Stimulated activated effector memory CD8-positive, alpha-beta T cell treated with anti-CD3 and anti-CD28 coated beads, Interleukin-12 subunit alpha, Interleukin-12 subunit beta, amount 100 ng/mL, for 72 hours (primary cell): ENCODE measurements around the gene TRPM2.
A peak's percentile ranks its signal among the peaks of the same experiment; 100 is the strongest.

ENCODE experiments used
- ATAC-seq: fragments of 150-1000 bp; cut with Tn5 transposase; 2 replicates; pipeline ENCODE4 v1.10.0; 2021
- DNase-seq, 2 donors: peaks; one replicate each; pipeline ENCODE4 v3.0.0; 2021 to 2022; ENCODE audit warnings: low spot score in 2 of 2
- H3K27ac Mint-ChIP-seq: one replicate; pipeline ENCODE4 v1.8.0; 2022; ENCODE audit warnings: mild to moderate bottlenecking, mixed read lengths
- H3K36me3 Mint-ChIP-seq: one replicate; pipeline ENCODE4 v1.8.0; 2022; ENCODE audit warnings: mild to moderate bottlenecking, mixed read lengths
- H3K4me1 Mint-ChIP-seq: one replicate; pipeline ENCODE4 v1.8.0; 2022; ENCODE audit warnings: mixed read lengths
- H3K4me3 Mint-ChIP-seq: one replicate; pipeline ENCODE4 v1.8.0; 2022; ENCODE audit warnings: mild to moderate bottlenecking, mixed read lengths
- H3K9me3 Mint-ChIP-seq: one replicate; pipeline ENCODE4 v1.8.0; 2022; ENCODE audit warnings: mixed read lengths

Gene TRPM2

DNA sequence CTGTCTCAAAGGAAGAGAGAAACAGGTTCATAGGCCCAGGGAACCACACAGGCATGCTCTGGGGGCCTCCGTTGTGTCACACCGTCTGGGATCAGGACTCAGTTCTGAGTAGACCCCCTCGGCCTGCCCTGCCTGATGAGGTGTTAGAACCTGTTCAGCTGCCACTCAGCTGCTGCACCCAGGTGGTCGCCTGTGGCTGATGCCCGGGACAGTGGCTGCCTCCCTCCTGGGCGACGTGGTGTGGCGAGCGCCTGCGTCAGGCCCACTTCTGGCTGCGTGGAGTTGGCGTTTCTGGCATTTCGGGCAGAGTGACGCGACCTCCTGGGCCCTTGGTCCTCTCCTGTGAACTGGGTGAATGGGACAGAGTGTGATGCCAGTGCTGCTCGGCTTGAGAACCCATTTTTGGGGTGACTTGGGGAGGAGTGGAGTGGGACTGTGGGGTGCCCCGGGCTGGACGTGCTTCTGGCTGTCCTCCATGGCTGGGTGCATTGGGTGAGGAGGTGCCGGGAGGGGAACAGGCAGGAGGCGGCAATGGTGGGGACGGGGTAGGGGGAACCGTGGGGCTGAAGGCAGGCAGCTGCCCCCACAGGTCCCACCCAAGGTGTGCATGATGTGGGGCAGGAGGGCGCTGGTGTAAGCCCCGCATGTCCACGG, 25.1 kb upstream of the TRPM2 start:
- Mint-ChIP-seq H3K4me3 (no peak overlapping the region), H3K27ac (peak overlapping the region; percentile 58), H3K4me1 (no peaks in the 10 kb centered on the region), H3K9me3 (no peaks in the 10 kb centered on the region), H3K36me3 (peaks cover 66% of the 10 kb centered on the region)
- ATAC-seq (no peak), DNase-seq (no peak)

DNA sequence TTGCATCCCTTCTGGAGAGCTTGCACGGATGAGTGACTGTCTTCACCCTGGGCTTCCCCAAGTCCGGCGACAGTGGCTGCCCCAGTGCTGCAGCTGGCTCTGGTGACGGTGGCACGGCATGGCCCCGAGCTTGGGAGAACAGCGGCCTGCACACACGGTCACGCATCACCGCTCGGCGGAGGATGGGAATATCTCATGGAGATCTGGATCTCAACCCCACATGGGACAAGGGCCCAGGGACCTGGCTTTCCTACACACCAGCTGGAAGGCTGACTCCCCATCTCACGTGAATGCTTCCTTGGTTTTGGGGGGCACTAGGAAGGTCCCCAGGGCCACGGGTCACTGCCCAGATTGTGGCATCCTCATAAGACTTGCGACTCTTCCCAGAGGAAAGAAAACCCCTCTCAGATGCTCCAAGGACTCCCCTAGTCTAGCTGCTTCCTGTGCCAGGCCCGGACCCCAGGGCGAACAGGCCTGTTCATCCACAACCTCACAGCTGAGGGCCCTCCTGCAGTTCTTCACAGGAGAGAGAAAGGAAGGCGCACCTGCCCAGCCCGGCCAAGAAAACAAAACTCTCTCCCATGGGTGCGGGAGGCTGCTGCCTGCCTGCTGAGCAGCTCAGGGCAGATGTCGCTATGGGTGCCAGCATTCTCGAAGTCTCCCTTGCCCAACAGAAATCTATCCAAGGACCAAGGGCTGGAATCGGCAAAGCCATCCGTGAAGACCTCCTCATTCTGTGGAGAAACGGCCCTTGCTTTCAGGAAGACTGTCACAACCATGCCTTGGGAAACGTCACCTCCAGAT, 24.1 kb upstream of the TRPM2 start:
- Mint-ChIP-seq H3K9me3 (no peaks in the 10 kb centered on the region), H3K36me3 (peaks cover 62% of the 10 kb centered on the region), H3K27ac (peak overlapping the region; percentile 58), H3K4me3 (no peak overlapping the region), H3K4me1 (no peaks in the 10 kb centered on the region)
- no peak for DNase-seq
- no peak for ATAC-seq

DNA sequence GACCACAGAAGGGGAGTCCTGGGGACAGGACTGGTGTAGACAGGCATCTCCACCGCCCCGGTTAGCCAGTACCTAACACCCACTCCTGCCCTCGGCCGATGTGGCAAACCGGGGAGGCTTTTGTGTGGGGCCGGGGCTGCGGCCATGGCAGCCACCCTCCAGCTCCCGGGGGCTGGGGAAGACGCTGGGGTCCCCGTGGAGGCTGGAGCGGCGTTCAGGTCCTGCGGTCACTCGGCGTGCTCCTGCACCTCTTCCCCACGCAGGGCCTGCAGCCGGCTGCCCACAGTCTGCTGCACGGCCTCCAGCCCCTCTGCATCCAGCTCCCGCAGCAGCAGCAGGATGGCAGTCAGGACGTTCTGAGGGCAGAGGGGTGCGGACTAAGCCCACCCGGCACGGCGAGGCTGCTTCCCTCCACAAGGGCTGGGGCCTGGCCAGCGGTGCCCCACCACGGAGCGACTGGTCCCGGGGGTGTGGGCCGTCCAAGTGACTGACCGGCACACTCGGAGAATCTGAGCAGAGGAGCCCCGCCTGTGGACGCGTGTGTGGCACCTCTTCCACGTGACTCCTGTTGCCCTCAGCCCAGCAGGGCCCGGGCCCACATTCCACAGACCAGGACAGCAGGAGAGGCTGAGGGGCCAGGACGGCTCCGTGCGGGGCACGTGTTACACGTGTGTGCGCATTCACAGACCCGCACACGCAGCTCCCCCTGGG, 23.3 kb upstream of the TRPM2 start:
- DNase-seq (no peak), ATAC-seq (no peak)
- H3K36me3 Mint-ChIP-seq, result peaks cover 62% of the 10 kb centered on the region
- H3K27ac Mint-ChIP-seq, result peak overlapping the region; percentile 29
- no peaks in the 10 kb centered on the region for H3K4me1 Mint-ChIP-seq
- H3K4me3 Mint-ChIP-seq, result no peak overlapping the region
- no peaks in the 10 kb centered on the region for H3K9me3 Mint-ChIP-seq

- Mint-ChIP-seq H3K36me3 (peaks cover 62% of the 10 kb centered on the region), H3K27ac (peak overlapping the region; percentile 29), H3K4me1 (no peaks in the 10 kb centered on the region), H3K9me3 (no peaks in the 10 kb centered on the region), H3K4me3 (no peak overlapping the region)
- DNase-seq, result no peak
- ATAC-seq, result no peak
Measured at GRCh38 chr21:44330698-44331097, 22.7 kb upstream of the TRPM2 start.

- ATAC-seq (no peak), DNase-seq (no peak)
- Mint-ChIP-seq H3K4me1 (no peaks in the 10 kb centered on the region), H3K36me3 (peaks cover 64% of the 10 kb centered on the region), H3K27ac (no peak overlapping the region), H3K9me3 (no peaks in the 10 kb centered on the region), H3K4me3 (no peak overlapping the region)
Measured at GRCh38 chr21:44331209-44331608, 22.2 kb upstream of the TRPM2 start.

GRCh38 chr21:44331650-44332307, 21.6 kb upstream of the TRPM2 start:
- Mint-ChIP-seq H3K36me3 (peaks cover 70% of the 10 kb centered on the region), H3K27ac (no peak overlapping the region), H3K9me3 (no peaks in the 10 kb centered on the region), H3K4me1 (no peaks in the 10 kb centered on the region), H3K4me3 (no peak overlapping the region)
- no peak for ATAC-seq
- DNase-seq, result no peak

DNA sequence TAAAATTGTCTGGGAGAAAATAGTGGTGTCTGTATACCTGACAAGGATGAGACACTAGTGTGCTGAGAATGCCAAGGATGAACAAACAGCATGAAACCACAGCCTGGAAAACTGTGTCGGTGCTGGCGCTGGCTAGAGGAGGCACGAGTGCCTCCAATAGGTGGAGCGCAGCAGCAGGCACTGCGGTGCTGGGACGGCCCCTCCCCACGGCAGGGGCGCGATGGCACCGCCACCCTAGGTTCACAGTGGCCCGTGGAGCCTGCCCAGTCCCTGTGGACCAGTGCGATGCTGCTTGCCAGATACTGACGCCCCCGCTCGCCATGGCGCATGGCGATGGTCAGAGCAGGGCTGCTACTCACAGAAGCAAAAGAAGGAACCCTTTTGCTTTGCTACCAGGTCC, 21.0 kb upstream of the TRPM2 start:
- no peak for ATAC-seq
- DNase-seq, result no peak
- Mint-ChIP-seq H3K9me3 (no peaks in the 10 kb centered on the region), H3K4me3 (no peak overlapping the region), H3K36me3 (peaks cover 72% of the 10 kb centered on the region), H3K27ac (peak overlapping the region; percentile 35), H3K4me1 (no peaks in the 10 kb centered on the region)

- DNase-seq, result no peak
- H3K36me3 Mint-ChIP-seq, result peaks cover 71% of the 10 kb centered on the region
Measured at GRCh38 chr21:44332965-44333364, 20.5 kb upstream of the TRPM2 start.

DNA sequence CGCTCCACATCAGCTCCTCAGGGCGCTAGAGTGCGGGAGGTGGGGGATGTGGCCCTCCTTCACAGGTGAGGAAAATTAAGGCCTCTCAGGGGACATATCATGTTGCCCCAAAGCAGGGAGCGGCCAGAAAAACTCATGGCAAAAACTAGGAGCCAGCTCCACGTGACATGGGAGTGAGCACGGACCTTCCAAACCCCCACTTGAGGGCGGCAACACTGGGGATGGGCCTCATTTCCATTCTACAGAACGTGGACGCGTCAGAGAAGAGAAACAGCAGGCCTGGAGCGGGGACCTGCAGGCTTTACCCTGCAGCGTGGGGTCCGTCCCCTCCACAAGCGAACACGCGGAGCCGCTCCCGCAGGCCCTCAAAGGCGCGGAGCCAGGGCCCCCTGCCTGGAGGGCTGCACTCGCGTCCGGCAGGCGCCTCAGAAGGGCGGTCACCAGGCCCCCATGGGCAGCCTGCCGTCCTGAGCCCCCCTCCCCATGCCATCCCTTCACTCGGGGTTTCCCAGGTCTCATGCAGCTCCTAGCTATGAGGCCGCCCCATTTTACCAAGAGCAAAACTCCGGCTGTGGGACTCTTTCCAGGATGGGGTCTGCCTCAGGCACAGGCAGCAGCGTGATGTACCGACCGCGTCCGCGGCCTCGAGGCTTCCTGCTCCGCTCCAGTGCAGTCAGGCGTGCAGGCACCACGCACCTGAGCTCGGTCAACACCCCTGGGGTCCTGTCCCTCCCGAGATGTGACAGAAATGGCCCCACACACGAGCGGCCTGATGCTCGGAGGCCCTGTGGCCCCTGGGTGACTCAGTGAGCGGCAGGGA, 19.7 kb upstream of the TRPM2 start:
- no peak for DNase-seq
- no peak overlapping the region for H3K4me3 Mint-ChIP-seq
- H3K9me3 Mint-ChIP-seq, result no peaks in the 10 kb centered on the region
- H3K27ac Mint-ChIP-seq, result no peak overlapping the region
- H3K4me1 Mint-ChIP-seq, result peaks cover 8% of the 10 kb centered on the region
- no peak for ATAC-seq
- H3K36me3 Mint-ChIP-seq, result peaks cover 69% of the 10 kb centered on the region

More at GRCh38 chr21:44332965-44333364, 20.5 kb upstream of the TRPM2 start:
- no peak for ATAC-seq
- H3K4me1 Mint-ChIP-seq, result peaks cover 3% of the 10 kb centered on the region
- no peak overlapping the region for H3K4me3 Mint-ChIP-seq
- peak overlapping the region; percentile 35 for H3K27ac Mint-ChIP-seq
- H3K9me3 Mint-ChIP-seq, result no peaks in the 10 kb centered on the region

DNA sequence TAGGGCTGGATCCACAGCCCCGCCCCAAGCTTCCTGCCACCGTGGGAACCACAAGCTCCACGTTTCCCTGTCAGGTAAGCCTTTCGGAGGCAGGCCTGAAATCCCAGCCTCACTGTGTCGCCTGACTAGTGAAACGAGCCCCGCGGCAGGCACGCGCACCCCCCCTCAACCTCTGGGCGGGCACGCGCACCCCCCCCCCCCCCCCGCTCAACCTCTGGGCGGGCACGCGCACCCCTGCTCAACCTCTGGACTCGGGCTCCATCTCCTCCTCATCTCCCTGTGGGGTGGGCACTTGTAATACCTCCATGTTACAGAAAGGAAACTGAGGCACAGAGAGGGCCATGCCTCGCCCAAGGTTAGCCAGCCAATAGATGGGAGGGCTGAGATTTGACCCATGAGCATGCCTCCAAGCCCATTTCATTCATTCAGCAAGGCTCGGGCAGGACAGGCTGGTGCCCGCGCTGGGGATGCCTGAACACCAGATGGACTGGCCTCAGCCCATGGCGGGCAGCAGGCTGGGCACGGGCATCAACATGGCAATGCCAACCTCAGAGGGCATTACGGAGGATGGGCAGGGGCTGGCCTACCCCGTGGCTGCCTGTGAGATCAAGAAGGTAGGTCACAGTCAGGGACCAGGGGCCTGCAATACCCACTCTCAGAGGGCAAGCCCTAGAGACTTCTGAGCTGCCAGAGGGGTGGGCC, 18.9 kb upstream of the TRPM2 start:
- no peak for DNase-seq
- peaks cover 11% of the 10 kb centered on the region for H3K4me1 Mint-ChIP-seq
- no peak overlapping the region for H3K4me3 Mint-ChIP-seq
- ATAC-seq, result no peak
- H3K9me3 Mint-ChIP-seq, result no peaks in the 10 kb centered on the region
- peak overlapping the region; percentile 45 for H3K27ac Mint-ChIP-seq
- H3K36me3 Mint-ChIP-seq, result peaks cover 67% of the 10 kb centered on the region

- H3K4me3 Mint-ChIP-seq, result no peak overlapping the region
- no peak for DNase-seq
- H3K36me3 Mint-ChIP-seq, result peaks cover 62% of the 10 kb centered on the region
- ATAC-seq, result no peak
- no peaks in the 10 kb centered on the region for H3K9me3 Mint-ChIP-seq
- peak overlapping the region; percentile 45 for H3K27ac Mint-ChIP-seq
- peaks cover 19% of the 10 kb centered on the region for H3K4me1 Mint-ChIP-seq
Measured at GRCh38 chr21:44335266-44336059, 18.0 kb upstream of the TRPM2 start.

- DNase-seq (no peak), ATAC-seq (no peak)
- H3K4me1 Mint-ChIP-seq, result peaks cover 26% of the 10 kb centered on the region
- H3K36me3 Mint-ChIP-seq, result peaks cover 53% of the 10 kb centered on the region
- no peaks in the 10 kb centered on the region for H3K9me3 Mint-ChIP-seq
- H3K27ac Mint-ChIP-seq, result peak overlapping the region; percentile 18
- peak overlapping the region; percentile 16 for H3K4me3 Mint-ChIP-seq
Measured at GRCh38 chr21:44337449-44337848, 16.0 kb upstream of the TRPM2 start.
